Measurements from ENCODE around the gene IL1RL1.

DNA sequence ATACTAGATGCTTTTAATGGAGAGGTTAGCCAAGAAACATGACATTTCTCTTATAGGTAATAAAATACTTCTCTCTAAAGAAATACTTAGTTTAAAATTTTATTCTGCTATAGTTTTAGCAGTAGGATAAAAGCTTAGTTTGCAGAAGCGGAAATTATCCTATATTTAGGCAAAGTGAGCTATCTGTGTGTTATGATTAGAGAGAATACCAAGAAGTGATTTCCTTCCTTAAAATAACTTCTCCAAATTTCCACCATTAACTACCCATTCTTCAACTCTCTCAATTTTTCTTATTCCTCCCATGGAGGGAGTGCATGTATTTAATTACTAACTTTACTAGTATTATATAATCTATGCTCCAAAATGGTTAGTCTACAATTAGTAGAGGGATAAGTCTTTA is 15.8 kb upstream of the IL1RL1 start:
- TF ChIP-seq, protein P1, sequence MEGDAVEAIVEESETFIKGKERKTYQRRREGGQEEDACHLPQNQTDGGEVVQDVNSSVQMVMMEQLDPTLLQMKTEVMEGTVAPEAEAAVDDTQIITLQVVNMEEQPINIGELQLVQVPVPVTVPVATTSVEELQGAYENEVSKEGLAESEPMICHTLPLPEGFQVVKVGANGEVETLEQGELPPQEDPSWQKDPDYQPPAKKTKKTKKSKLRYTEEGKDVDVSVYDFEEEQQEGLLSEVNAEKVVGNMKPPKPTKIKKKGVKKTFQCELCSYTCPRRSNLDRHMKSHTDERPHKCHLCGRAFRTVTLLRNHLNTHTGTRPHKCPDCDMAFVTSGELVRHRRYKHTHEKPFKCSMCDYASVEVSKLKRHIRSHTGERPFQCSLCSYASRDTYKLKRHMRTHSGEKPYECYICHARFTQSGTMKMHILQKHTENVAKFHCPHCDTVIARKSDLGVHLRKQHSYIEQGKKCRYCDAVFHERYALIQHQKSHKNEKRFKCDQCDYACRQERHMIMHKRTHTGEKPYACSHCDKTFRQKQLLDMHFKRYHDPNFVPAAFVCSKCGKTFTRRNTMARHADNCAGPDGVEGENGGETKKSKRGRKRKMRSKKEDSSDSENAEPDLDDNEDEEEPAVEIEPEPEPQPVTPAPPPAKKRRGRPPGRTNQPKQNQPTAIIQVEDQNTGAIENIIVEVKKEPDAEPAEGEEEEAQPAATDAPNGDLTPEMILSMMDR (conservative IDR thresholded peaks at IDR 0.05; ENCODE audit: low read length) = no peak
- no peak for TF ChIP-seq EZH2phosphoT487 (IDR thresholded peaks at IDR 0.05; ENCODE audit: borderline replicate concordance, low read depth, low read length)
